Hepatocyte (in vitro differentiated cells): Measurements from ENCODE around the gene SLC25A10.

Experiments
- CTCF ChIP-seq: fragments of 200-600 bp; sonication (generic); IDR thresholded peaks from 2 replicates; pipeline ENCODE4 v1.5.1; 2016; ENCODE audit warnings: antibody characterized with exemption, mild to moderate bottlenecking; ENCODE audit not compliant: poor library complexity
- EZH2phosphoT487 ChIP-seq: fragments of 200-600 bp; sonication (generic); IDR thresholded peaks from one replicate; pipeline ENCODE4 v1.6.1; 2018; ENCODE audit warnings: antibody characterized with exemption, mild to moderate bottlenecking, low read depth, moderate library complexity; ENCODE audit not compliant: unreplicated experiment, severe bottlenecking

- TF ChIP-seq CTCF (no peak), EZH2phosphoT487 (no peak)
Observed at GRCh38 chr17:81715107-81715871, 3.2 kb downstream of the SLC25A10 start.
